Muscle of back (tissue), 10 donors: ENCODE results near the gene NRM. TPM values are rescaled to one million over a fixed set of nuclear protein-coding genes. Genes with fewer than 3 reads are reported as not detected.

Experiments
- polyA plus RNA-seq, 10 donors: library from polyadenylated mRNA; unstranded; fragments of 120-200 nt; gene quantifications; one replicate each; pipeline ENCODE4 v1.2.1, GENCODE V29; 2013; ENCODE audit not compliant: insufficient read length in 10 of 10

The NRM gene
- polyA plus RNA-seq, 10 donors: 28.5 to 43.1 (median 36.5) TPM

Other genes starting within 250 kb of the NRM start
- 100 to 1,000 TPM in 1 of 10 donors, 10 to 100 TPM in 9; 61.7 to 117 (median 76.9) TPM for gene HLA-E, start 201.5 kb downstream of the NRM start, polyA plus RNA-seq
- 10 to 100 TPM; 45.8 to 73.4 (median 52.1) TPM for gene GNL1, start 134.5 kb downstream of the NRM start, polyA plus RNA-seq
- 10 to 100 TPM; 16.0 to 28.1 (median 21.4) TPM for gene PRR3, start 133.7 kb downstream of the NRM start, polyA plus RNA-seq
- gene ABCF1, start 119.5 kb downstream of the NRM start, polyA plus RNA-seq: 10 to 100 TPM; 43.9 to 53.4 (median 47.0) TPM
- 10 to 100 TPM; 25.9 to 38.8 (median 29.8) TPM for gene PPP1R10, start 73.7 kb downstream of the NRM start, polyA plus RNA-seq
- gene MRPS18B, start 73.1 kb downstream of the NRM start, polyA plus RNA-seq: 10 to 100 TPM; 44.3 to 60.3 (median 53.2) TPM
- 10 to 100 TPM; 14.7 to 33.9 (median 19.9) TPM for gene ATAT1, start 64.1 kb downstream of the NRM start, polyA plus RNA-seq
- gene C6orf136, start 43.9 kb downstream of the NRM start, polyA plus RNA-seq: 10 to 100 TPM in 8 of 10 donors, 1 to 10 TPM in 2; 7.7 to 18.2 (median 11.9) TPM
- 10 to 100 TPM; 18.6 to 27.2 (median 22.9) TPM for gene DHX16, start 18.0 kb downstream of the NRM start, polyA plus RNA-seq
- 10 to 100 TPM; 36.4 to 51.3 (median 42.8) TPM for gene PPP1R18, start 4.3 kb downstream of the NRM start, polyA plus RNA-seq
- 10 to 100 TPM; 19.7 to 32.5 (median 23.9) TPM for gene MDC1, start 26.3 kb upstream of the NRM start, polyA plus RNA-seq
- 1,000 to 10,000 TPM in 1 of 10 donors, 100 to 1,000 TPM in 9; 582 to 1,224 (median 866) TPM for gene TUBB, start 29.4 kb upstream of the NRM start, polyA plus RNA-seq
- 100 to 1,000 TPM in 6 of 10 donors, 10 to 100 TPM in 4; 89.4 to 116 (median 103) TPM for gene FLOT1, start 51.7 kb upstream of the NRM start, polyA plus RNA-seq
- gene IER3, start 53.6 kb upstream of the NRM start, polyA plus RNA-seq: 10 to 100 TPM in 2 of 10 donors, 1 to 10 TPM in 8; 7.1 to 25.4 (median 9.1) TPM
- 10 to 100 TPM; 44.6 to 78.1 (median 50.8) TPM for gene DDR1, start 193.5 kb upstream of the NRM start, polyA plus RNA-seq
- gene GTF2H4, start 217.2 kb upstream of the NRM start, polyA plus RNA-seq: 10 to 100 TPM; 18.8 to 29.7 (median 21.6) TPM
- gene VARS2, start 223.3 kb upstream of the NRM start, polyA plus RNA-seq: 10 to 100 TPM; 16.8 to 32.5 (median 25.2) TPM
- gene SFTA2, start 241.2 kb upstream of the NRM start, polyA plus RNA-seq: under 1 TPM in 1 of 10 donors, not detected in 9; 0.29 TPM
- under 1 TPM in 2 of 10 donors, not detected in 8; 0.04 to 0.05 TPM for gene MUCL3, start 250.0 kb upstream of the NRM start, polyA plus RNA-seq